K562 (cell line): ENCODE data around the gene CDK14. TPM values are rescaled to one million over a fixed set of nuclear protein-coding genes. Genes with fewer than 3 reads are reported as not detected.
"Not testable (repeated sequence)": the region's sequence is repeated elsewhere in the genome, so short reads cannot be mapped to it uniquely, and the experiment has no call there.

Experiments used
- ATAC-seq: fragments of 200-7000 bp; cut with Tn5 transposase; 3 replicates; pipeline ENCODE4 v1.9.1; 2020; ENCODE audit warnings: moderate library complexity
- BruUV-seq: library from RNA; stranded (reverse); fragments of 400-500 nt; replicated peaks from 2 replicates; lab custom pipeline; 2021; lab: Mats Ljungman, UMichigan
- CTCF ChIA-PET: fragments of 300-600 bp; formaldehyde crosslinking; extraction: SDS; loops from one replicate; lab custom pipeline; 2021; ENCODE audit warnings: low intra/inter-chr PET ratio; lab: Yijun Ruan, JAX
- POLR2A ChIA-PET: fragments of 300-600, 350-650 bp; sonication (Branson Sonifier 250); formaldehyde crosslinking; extraction: SDS; loops from one replicate; lab custom pipeline; 2021; ENCODE audit warnings: antibody characterized with exemption, inconsistent platforms; lab: Yijun Ruan, JAX
- DNase-seq, 4 experiments: peaks; one replicate each; pipeline versions ENCODE4 v3.0.0 to v3.0.0-alpha.2; 2011 to 2018; ENCODE audit warnings: low spot score in 3 of 4, mixed read lengths in 3 of 4; ENCODE audit errors: extremely low read depth in 1 of 4
- FAIRE-seq: peaks from 2 replicates; lab custom pipeline; 2011; peaks lifted over from hg19 to GRCh38; lab: Jason Lieb, UNC
- H2AFZ ChIP-seq: 2 replicates; pipeline ENCODE4 v1.6.0; 2011; ENCODE audit warnings: low read depth, low read length, control low read depth, inconsistent platforms
- H3K27ac ChIP-seq: fragments of 200-600 bp; 3 replicates; pipeline ENCODE4 v1.8.0; 2011; ENCODE audit warnings: low read depth, mild to moderate bottlenecking, control low read depth, inconsistent platforms, low read length, moderate library complexity, mixed read lengths; ENCODE audit errors: extremely low read depth
- H3K27me3 ChIP-seq, 2 experiments: fragments of 300-600 bp in 1 of 2; 2 replicates in 1 of 2; 3 replicates in 1 of 2; pipeline versions ENCODE4 v1.6.0 to v1.8.0; 2011; ENCODE audit warnings: inconsistent platforms in 2 of 2, low read length in 2 of 2, mild to moderate bottlenecking in 1 of 2, mixed read lengths in 1 of 2, moderate library complexity in 1 of 2; ENCODE audit not compliant: control insufficient read depth in 2 of 2, insufficient read depth in 2 of 2
- H3K36me3 ChIP-seq: fragments of 300-600 bp; 3 replicates; pipeline ENCODE4 v1.8.0; 2011; ENCODE audit warnings: mild to moderate bottlenecking, low read length, inconsistent platforms; ENCODE audit not compliant: control insufficient read depth, insufficient read depth
- H3K4me1 ChIP-seq, 2 experiments: fragments of 200-600 bp in 1 of 2; replicated peaks in 1 of 2; 2 replicates in 1 of 2; 3 replicates in 1 of 2; pipeline versions ENCODE4 v1.5.1 to v1.8.0; 2011; ENCODE audit warnings: inconsistent platforms in 2 of 2, low read length in 2 of 2, mild to moderate bottlenecking in 1 of 2, mixed read lengths in 1 of 2, moderate library complexity in 1 of 2; ENCODE audit not compliant: control insufficient read depth in 2 of 2, insufficient read depth in 2 of 2
- H3K4me2 ChIP-seq: 2 replicates; pipeline ENCODE4 v1.6.1; 2011; ENCODE audit warnings: low read length, control low read depth, inconsistent platforms, mixed read lengths; ENCODE audit not compliant: insufficient read depth
- H3K4me3 ChIP-seq: fragments of 200-600 bp; sonication (generic), shearing (Covaris generic); 2 replicates; pipeline ENCODE4 v1.5.1; 2016; ENCODE audit warnings: control low read depth, inconsistent platforms
- H3K79me2 ChIP-seq: fragments of 200-600 bp; 3 replicates; pipeline ENCODE4 v1.8.0; 2011; ENCODE audit warnings: low read length, inconsistent platforms; ENCODE audit not compliant: control insufficient read depth, insufficient read depth
- H3K9ac ChIP-seq, 2 experiments: 2 replicates each; pipeline versions ENCODE4 v1.6.0 to v1.6.1; 2011; ENCODE audit warnings: low read depth in 2 of 2, low read length in 2 of 2, control low read depth in 1 of 2, inconsistent platforms in 1 of 2, mild to moderate bottlenecking in 1 of 2, mixed read lengths in 1 of 2; ENCODE audit not compliant: insufficient read depth in 1 of 2
- H3K9me1 ChIP-seq: one replicate; pipeline ENCODE4 v1.6.0; 2011; ENCODE audit warnings: inconsistent platforms, mild to moderate bottlenecking, low read length, moderate library complexity; ENCODE audit not compliant: control insufficient read depth, insufficient read depth
- H3K9me3 ChIP-seq: replicated peaks from 2 replicates; pipeline ENCODE4 v1.5.1; 2011; ENCODE audit warnings: low read depth, low read length, inconsistent platforms; ENCODE audit not compliant: control insufficient read depth, insufficient read depth
- H4K20me1 ChIP-seq: replicated peaks from 2 replicates; pipeline ENCODE4 v1.6.1; 2011; ENCODE audit warnings: low read length, inconsistent platforms, mixed read lengths; ENCODE audit not compliant: control insufficient read depth, insufficient read depth
- DIDO1 ChIP-seq: fragments of 450-650 bp; IDR thresholded peaks from 2 replicates; pipeline ENCODE4 v1.6.1; 2016; ENCODE audit warnings: low read depth, missing biosample characterization, missing genetic modification characterization
- STAT6 ChIP-seq: sonication (generic); formaldehyde crosslinking; IDR thresholded peaks from 2 replicates; pipeline ENCODE4 v1.8.1; 2023; ENCODE audit warnings: mild to moderate bottlenecking, missing genetic modification reagents
- WGBS: fragments of 100-300 bp; shearing (Covaris generic); methylation state at CpG from one replicate; pipeline ENCODE4 v1.1.6; 2016; ENCODE audit warnings: low coverage, mixed read lengths; ENCODE audit not compliant: insufficient coverage; ENCODE audit errors: missing lambda C conversion rate; 5-methylcytosine and 5-hydroxymethylcytosine counted together
- in situ Hi-C: fragments of 300-500 bp; cut with MboI; formaldehyde crosslinking; loops from 4 replicates; pipeline ENCODE4 v1.15.0; 2018; ENCODE audit warnings: inconsistent platforms, mixed read lengths
- intact Hi-C: fragments of 100-400 bp; cut with micrococcal nuclease; formaldehyde crosslinking; loops from 2 replicates; pipeline ENCODE4 v1.14.2; 2022
- polyA plus RNA-seq, 8 experiments: library from polyadenylated mRNA; depleted of rRNA in 4 of 8; stranded (reverse) in 5 of 8; unstranded in 3 of 8; fragments of >200 nt; fragmentation: Nextera tagmentation in 2 of 8; fragmentation: Illumina TruSeq in 1 of 8; extraction: Ambion mirVana in 2 of 8; extraction: Trizol in 1 of 8; gene quantifications; 2 replicates each; pipeline versions ENCODE4 v1.2.1 to v1.2.3, GENCODE V29; 2011 to 2014; ENCODE audit warnings: inconsistent platforms in 1 of 8, missing spikeins in 1 of 8
- total RNA-seq, 7 experiments: library from RNA; depleted of rRNA in 6 of 7; stranded (reverse); fragments of >200 nt in 6 of 7; fragmentation: Illumina TruSeq in 2 of 7; extraction: Trizol in 2 of 7; gene quantifications; 2 replicates each; pipeline versions ENCODE4 v1.2.1 to v1.2.3, GENCODE V29; 2011 to 2021; ENCODE audit warnings: low replicate concordance in 1 of 7

Gene CDK14
- total and polyA plus RNA-seq, 9 of the 15 experiments (the other 6 are each of a cell fraction or from before 2014, with no cell fraction given): 0.03 to 0.91 (median 0.16) TPM

- Histone ChIP-seq H4K20me1 (no peaks in the 10 kb centered on the region), H3K4me3 (no peak overlapping the region), H3K9me1 (no peaks in the 10 kb centered on the region), H2AFZ (no peak overlapping the region), H3K36me3 (no peaks in the 10 kb centered on the region), H3K27me3 (no peaks in the 10 kb centered on the region), H3K4me2 (no peak overlapping the region), H3K79me2 (no peaks in the 10 kb centered on the region)
- no peak for FAIRE-seq
- WGBS: 0% methylated on average over 1 of the region's 1 CpG
- ChIA-PET CTCF (no interaction called here), POLR2A (no interaction called here)
- intact Hi-C loops: no loop called here
- no peak for ATAC-seq
- TF ChIP-seq STAT6 (no peak), DIDO1 (no peak)
- TF ChIP-seq, all 486 proteins: peak for 0
- H3K27ac ChIP-seq: no peak overlapping the region
- in situ Hi-C loops: no loop called here
- no peak overlapping the region for H3K9ac ChIP-seq
- no peaks in the 10 kb centered on the region; the same call in none of the 2 replicates for H3K9me3 ChIP-seq
- H3K4me1 ChIP-seq: no peaks in the 10 kb centered on the region
- DNase-seq: no peak
- no TSS peak for BruUV-seq
Observed at GRCh38 chr7:90804370-90804769, 208.2 kb downstream of the CDK14 start.

GRCh38 chr7:90815552-90815951, 219.4 kb downstream of the CDK14 start:
- H3K79me2 ChIP-seq, intact Hi-C loops, H3K9me3 ChIP-seq, H3K27ac ChIP-seq, H4K20me1 ChIP-seq, H3K9me1 ChIP-seq, H3K4me1 ChIP-seq, H2AFZ ChIP-seq, DNase-seq, FAIRE-seq, BruUV-seq, H3K9ac ChIP-seq, H3K4me2 ChIP-seq, in situ Hi-C loops, CTCF ChIA-PET, POLR2A ChIA-PET, ATAC-seq, H3K4me3 ChIP-seq, H3K36me3 ChIP-seq, H3K27me3 ChIP-seq: not testable (repeated sequence)
- WGBS: 7% methylated on average over 2 of the region's 2 CpGs
